Measurements from ENCODE around the gene KLHDC8B. TPM values are rescaled to one million over a fixed set of nuclear protein-coding genes. Genes with fewer than 3 reads are reported as not detected.

The KLHDC8B gene
- total and polyA plus RNA-seq, 4 donors = 8.1 to 17.1 (median 9.4) TPM

DNA sequence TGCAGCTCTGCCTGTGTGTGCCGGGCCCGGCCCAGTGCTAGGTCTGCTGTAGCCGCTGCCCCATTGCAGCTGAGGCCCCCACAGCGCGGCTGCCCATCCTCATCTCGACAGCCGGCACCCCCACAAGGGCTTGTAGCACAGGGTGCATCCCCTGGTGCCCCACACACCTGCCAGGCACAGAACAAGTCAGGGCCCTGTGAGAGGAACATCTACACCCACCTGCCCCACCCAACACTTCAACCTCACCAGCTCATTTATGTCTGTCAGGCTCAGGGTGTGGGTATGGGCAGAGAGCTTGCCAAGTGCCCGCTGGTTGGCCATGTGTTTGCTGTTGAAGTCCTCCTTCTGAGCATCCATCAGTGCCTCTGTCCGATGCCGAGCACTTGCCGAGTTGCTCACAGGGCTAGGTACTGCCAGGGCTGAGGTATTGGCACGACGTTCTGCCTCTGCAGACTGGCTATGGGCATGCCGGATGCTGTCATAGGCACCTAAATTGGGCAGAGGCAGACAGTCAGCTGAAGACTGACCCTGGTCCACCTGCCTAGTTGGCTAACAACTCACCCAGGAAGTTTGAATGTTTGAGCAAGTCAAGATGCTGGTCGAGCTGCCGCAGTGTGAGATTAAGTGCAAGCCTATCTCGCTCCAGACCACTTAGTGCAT is 48.4 kb upstream of the KLHDC8B start:
- Histone ChIP-seq H3K4me3 (ENCODE audit: low read depth in 1 of 3, low read length in 3 of 3) (no peak overlapping the region), H3K9me3 (ENCODE audit: control insufficient read depth in 4 of 4, low read length in 3 of 4) (no peaks in the 10 kb centered on the region), H3K9ac (ENCODE audit: low read depth in 1 of 2, low read length in 2 of 2) (no peak overlapping the region), H3K4me1 (ENCODE audit: control insufficient read depth in 4 of 4, insufficient read depth in 4 of 4, low read length in 3 of 4) (peaks cover 4 to 16% (median 13%) of the 10 kb centered on the region in 4 donors), H3K27me3 (ENCODE audit: control insufficient read depth in 4 of 4, insufficient read depth in 4 of 4, low read length in 3 of 4) (no peaks in the 10 kb centered on the region), H3K36me3 (ENCODE audit: control insufficient read depth in 4 of 4, insufficient read depth in 3 of 4, low read depth in 1 of 4, low read length in 3 of 4) (peaks cover 0 to 42% (median 22%) of the 10 kb centered on the region in 4 donors), H3K27ac (ENCODE audit: low read depth in 1 of 2, low read length in 2 of 2) (no peak overlapping the region)
- no peak for DNase-seq (ENCODE audit: low spot score)
- WGBS = 95% methylated on average over 17 of the region's 17 CpGs
- TF ChIP-seq TAF1 (conservative IDR thresholded peaks at IDR 0.05) = no peak
- TF ChIP-seq, protein P1, sequence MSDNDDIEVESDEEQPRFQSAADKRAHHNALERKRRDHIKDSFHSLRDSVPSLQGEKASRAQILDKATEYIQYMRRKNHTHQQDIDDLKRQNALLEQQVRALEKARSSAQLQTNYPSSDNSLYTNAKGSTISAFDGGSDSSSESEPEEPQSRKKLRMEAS (IDR thresholded peaks at IDR 0.05) = no peak
- TF ChIP-seq NR2F2 (IDR thresholded peaks at IDR 0.05) = no peak
- TF ChIP-seq SP1 (IDR thresholded peaks at IDR 0.05) = no peak
- no peak for TF ChIP-seq RAD21 (IDR thresholded peaks at IDR 0.05)
- TF ChIP-seq, protein P2, sequence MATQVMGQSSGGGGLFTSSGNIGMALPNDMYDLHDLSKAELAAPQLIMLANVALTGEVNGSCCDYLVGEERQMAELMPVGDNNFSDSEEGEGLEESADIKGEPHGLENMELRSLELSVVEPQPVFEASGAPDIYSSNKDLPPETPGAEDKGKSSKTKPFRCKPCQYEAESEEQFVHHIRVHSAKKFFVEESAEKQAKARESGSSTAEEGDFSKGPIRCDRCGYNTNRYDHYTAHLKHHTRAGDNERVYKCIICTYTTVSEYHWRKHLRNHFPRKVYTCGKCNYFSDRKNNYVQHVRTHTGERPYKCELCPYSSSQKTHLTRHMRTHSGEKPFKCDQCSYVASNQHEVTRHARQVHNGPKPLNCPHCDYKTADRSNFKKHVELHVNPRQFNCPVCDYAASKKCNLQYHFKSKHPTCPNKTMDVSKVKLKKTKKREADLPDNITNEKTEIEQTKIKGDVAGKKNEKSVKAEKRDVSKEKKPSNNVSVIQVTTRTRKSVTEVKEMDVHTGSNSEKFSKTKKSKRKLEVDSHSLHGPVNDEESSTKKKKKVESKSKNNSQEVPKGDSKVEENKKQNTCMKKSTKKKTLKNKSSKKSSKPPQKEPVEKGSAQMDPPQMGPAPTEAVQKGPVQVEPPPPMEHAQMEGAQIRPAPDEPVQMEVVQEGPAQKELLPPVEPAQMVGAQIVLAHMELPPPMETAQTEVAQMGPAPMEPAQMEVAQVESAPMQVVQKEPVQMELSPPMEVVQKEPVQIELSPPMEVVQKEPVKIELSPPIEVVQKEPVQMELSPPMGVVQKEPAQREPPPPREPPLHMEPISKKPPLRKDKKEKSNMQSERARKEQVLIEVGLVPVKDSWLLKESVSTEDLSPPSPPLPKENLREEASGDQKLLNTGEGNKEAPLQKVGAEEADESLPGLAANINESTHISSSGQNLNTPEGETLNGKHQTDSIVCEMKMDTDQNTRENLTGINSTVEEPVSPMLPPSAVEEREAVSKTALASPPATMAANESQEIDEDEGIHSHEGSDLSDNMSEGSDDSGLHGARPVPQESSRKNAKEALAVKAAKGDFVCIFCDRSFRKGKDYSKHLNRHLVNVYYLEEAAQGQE (IDR thresholded peaks at IDR 0.05) = no peak
- TF ChIP-seq FOXA2 (IDR thresholded peaks at IDR 0.05) = no peak
- no peak for TF ChIP-seq YY1 (IDR thresholded peaks at IDR 0.05)
- no peak for TF ChIP-seq JUND (IDR thresholded peaks at IDR 0.05)
- TF ChIP-seq, protein P3, sequence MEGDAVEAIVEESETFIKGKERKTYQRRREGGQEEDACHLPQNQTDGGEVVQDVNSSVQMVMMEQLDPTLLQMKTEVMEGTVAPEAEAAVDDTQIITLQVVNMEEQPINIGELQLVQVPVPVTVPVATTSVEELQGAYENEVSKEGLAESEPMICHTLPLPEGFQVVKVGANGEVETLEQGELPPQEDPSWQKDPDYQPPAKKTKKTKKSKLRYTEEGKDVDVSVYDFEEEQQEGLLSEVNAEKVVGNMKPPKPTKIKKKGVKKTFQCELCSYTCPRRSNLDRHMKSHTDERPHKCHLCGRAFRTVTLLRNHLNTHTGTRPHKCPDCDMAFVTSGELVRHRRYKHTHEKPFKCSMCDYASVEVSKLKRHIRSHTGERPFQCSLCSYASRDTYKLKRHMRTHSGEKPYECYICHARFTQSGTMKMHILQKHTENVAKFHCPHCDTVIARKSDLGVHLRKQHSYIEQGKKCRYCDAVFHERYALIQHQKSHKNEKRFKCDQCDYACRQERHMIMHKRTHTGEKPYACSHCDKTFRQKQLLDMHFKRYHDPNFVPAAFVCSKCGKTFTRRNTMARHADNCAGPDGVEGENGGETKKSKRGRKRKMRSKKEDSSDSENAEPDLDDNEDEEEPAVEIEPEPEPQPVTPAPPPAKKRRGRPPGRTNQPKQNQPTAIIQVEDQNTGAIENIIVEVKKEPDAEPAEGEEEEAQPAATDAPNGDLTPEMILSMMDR (IDR thresholded peaks at IDR 0.05; ENCODE audit: low read depth, low read length, missing input control) = no peak
- TF ChIP-seq, protein P4, sequence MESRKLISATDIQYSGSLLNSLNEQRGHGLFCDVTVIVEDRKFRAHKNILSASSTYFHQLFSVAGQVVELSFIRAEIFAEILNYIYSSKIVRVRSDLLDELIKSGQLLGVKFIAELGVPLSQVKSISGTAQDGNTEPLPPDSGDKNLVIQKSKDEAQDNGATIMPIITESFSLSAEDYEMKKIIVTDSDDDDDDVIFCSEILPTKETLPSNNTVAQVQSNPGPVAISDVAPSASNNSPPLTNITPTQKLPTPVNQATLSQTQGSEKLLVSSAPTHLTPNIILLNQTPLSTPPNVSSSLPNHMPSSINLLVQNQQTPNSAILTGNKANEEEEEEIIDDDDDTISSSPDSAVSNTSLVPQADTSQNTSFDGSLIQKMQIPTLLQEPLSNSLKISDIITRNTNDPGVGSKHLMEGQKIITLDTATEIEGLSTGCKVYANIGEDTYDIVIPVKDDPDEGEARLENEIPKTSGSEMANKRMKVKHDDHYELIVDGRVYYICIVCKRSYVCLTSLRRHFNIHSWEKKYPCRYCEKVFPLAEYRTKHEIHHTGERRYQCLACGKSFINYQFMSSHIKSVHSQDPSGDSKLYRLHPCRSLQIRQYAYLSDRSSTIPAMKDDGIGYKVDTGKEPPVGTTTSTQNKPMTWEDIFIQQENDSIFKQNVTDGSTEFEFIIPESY (IDR thresholded peaks at IDR 0.05) = no peak
- TF ChIP-seq HNF4G (IDR thresholded peaks at IDR 0.05) = no peak
- TF ChIP-seq, protein P5, sequence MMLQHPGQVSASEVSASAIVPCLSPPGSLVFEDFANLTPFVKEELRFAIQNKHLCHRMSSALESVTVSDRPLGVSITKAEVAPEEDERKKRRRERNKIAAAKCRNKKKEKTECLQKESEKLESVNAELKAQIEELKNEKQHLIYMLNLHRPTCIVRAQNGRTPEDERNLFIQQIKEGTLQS (IDR thresholded peaks at IDR 0.05) = no peak
- TF ChIP-seq HNF4A (conservative IDR thresholded peaks at IDR 0.05) = no peak
- TF ChIP-seq RXRA (IDR thresholded peaks at IDR 0.05) = no peak
- no peak for TF ChIP-seq FOXA1 (IDR thresholded peaks at IDR 0.05)
